Measurements from ENCODE around the gene DEXI.

Gene DEXI

DNA sequence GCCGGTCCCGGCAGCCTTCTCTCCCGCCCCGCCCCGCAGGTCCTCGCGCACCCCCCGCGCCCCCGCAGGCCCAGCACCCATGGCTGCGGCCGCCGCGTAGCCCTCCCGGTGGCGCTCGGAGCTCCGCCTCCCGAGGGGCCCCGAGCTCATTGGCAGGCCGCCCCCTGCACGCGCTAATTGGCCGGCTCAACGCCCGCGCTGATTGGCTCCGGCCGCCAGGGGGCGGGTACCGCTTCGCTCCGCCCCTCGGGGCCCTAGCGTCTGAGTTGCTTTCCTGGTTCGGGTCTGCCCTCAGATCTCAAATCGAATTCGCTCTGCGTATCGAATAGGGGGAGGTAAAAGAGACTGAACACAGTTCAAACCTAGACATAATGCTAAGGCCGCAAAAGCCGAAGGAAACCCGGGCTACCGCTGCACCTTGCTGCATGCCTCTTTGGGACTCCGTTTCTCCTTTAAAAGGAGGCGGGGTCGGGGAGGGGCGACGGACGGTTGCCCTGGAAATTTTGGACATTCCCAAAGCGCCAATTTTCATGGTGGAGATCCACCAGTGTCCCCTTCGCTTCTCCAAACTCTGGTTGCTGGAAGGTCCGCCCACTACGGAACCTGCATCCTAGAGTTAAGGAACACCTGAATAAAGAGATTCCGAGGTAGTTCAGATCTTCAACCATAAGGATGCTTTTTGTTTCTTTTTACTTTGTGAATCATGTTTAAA lies at the start of gene DEXI:
DEXI (minus strand) TSS at position 117 of the 712 bp plus-strand sequence. CDS start 463 bp downstream, outside the sequence.
- DNase-seq: peak; percentile 96

DNA sequence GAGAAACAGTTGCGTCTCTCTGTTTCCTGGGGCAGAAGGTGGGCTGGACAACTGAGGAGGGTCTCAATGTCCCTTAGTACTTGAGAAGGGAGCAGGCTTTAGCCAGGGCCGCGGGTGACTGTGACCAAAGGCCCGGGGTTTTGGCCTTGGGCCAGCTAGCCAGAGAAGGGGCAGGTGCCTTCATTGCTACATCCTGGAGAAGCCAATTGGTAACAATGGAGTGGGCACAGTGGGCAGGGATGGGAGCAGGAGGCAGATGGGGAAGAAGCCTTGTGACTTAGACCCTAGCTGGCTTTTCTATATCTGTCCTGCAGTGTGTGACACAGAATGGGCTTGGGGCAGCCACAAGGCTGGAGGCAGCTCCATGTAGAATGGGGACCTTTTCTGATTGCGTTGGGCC lies 48.1 kb upstream of the DEXI start:
- DNase-seq: no peak

GRCh38 chr16:10989559-10989958 lies 47.3 kb upstream of the DEXI start:
- DNase-seq: no peak

GRCh38 chr16:10988879-10989278 lies 46.6 kb upstream of the DEXI start:
- DNase-seq: no peak

DNA sequence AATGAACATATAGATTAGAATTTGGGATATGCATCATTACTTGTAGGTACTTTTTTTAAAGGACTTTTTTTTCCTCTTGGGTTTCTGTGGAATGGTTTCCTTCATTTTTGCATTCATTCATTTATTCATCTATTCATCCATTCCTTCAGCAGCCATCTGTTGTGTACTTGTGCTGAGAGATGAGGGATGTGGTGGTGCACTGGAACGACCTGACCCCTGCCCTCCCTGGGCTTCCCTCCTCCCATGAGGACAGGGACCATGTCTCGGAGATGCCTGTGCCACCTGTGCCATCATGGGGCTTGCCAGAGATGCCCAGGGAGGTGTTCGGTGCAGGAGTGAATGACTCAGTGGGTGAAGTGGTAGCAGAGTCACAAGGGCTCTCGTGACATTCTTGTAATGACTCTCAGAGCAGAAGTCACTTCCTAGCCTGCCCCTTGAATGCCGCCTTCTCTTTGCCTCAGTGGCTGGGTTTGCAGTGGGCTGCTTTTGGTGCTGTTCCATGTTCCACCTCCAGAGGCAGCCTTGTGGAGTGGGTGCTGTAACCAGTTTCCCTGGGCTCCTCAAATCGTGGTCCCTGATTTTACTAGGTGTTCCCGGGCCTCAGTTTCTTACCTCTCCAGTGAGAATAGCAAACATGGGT lies 46.0 kb upstream of the DEXI start:
- peak; percentile 38 for DNase-seq

GRCh38 chr16:10987361-10988163 lies 45.3 kb upstream of the DEXI start:
- DNase-seq: peak; percentile 28

DNA sequence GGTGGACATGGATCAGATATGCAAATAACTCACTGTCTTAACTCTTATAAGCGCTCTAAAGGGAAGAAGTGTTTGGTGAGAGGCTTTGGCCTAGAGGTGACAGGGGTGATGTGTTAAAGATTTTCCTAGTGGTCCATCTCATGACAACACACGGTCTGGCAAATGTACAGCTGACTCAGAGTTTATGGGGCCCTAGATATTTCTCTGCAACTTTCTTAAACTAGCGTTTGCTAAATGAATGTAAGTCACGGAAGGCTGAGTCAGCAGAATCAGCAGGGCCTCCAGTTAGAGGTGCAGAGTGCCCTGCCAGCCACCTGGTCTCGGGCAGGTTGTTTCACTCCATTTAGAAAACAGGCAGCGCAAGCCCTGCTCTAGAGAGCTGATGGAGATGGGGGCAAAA lies 42.2 kb upstream of the DEXI start:
- DNase-seq: no peak

DNA sequence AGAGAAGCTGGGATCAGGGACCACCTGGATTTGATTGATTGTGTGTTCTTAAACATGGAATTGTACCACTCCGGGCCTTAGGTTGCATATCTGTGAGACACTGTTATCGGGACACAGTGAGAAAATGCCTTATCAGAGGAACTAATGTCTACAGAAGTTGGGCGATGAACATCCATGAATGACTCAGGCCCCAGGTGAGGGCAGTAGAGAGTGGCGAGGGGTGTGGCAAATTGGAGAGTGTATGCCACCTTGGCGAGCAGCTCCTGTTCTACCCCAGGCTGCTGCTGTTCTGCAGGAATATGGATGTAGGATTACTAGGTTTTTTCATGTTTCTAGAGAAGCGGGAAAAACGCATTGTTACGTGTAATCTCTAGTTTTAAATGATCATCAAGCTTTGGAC lies 40.9 kb upstream of the DEXI start:
- no peak for DNase-seq

DNA sequence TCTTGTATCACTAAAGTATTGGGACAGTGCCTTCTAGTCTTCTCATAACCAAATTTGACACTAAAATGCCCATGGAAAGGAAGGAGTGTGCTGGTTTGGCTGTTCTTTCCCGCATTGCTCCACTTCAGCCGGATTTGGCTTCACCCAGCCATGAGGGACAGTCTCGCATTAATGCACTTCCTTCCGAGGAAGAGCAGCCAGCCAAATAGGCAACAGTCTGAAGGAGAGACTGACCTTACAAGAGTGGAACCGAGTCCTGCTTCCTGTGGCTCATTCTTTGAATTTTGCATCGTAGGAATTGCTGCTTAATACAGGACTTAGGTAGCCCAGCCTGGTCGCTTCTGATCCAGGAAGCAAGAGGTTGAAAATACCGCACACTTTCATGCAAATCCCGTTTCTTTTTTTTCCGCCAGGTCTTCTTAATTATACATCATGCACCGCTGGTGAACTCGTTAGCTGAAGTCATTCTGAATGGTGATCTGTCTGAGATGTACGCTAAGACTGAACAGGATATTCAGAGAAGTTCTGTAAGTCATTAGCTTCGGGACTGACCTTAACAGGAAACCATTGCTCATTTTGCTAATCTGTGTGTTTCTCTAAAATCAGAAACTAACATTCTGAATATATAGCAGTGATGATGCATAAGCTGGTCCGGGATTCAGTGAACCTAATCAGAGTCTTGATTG lies 40.3 kb upstream of the DEXI start:
- no peak for DNase-seq

GRCh38 chr16:10981697-10982216 lies 39.5 kb upstream of the DEXI start:
- DNase-seq: peak; percentile 72

DNA sequence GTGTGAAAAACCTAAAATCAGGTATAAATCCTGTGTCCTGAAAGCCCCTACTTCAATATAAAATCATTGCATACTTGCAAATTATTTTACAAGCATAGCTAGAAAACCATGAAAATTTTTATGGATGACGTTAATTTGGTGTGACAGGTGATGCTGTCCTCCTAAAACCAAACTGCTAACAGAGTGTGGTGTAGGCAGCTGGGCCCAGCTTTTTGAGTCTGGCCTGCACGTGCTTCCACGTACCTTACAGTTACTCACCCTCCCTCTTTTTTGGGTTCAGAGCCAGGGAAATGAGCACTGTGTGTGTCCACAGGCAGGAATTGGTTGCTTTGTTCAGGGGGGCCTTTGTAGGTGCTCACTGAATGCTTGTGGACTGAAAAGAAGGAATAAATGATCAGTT lies 38.5 kb upstream of the DEXI start:
- DNase-seq: no peak

- DNase-seq: no peak
Measured at GRCh38 chr16:10979717-10980601, 37.7 kb upstream of the DEXI start.

DNA sequence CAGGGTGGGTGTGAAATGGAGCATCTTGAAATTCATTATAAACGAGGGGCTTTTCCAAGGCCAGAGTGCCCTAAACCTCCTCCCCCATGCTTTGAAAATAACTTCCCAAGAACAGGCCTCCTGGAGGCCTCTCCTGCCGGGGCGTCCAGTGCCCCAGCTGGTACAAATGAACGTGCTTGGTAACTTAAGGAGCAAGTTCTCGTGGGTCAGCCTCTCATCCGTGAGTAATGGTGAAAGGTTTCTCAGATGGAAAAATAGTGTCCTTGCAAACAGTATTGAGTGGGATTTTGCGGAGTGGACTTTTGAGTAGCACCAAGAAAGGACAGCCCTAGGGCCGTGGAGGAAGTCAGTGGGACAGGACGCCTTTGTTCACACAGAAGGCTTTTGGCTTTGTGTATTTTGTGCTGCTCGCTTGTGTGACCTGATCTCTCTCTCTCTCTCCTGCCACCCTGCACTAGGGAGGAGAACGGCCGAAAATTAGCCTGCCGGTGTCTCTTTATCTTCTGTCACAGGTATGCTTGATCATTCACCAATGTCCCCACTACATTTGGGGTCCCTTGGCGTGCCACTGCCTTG lies 36.7 kb upstream of the DEXI start:
- no peak for DNase-seq

DNA sequence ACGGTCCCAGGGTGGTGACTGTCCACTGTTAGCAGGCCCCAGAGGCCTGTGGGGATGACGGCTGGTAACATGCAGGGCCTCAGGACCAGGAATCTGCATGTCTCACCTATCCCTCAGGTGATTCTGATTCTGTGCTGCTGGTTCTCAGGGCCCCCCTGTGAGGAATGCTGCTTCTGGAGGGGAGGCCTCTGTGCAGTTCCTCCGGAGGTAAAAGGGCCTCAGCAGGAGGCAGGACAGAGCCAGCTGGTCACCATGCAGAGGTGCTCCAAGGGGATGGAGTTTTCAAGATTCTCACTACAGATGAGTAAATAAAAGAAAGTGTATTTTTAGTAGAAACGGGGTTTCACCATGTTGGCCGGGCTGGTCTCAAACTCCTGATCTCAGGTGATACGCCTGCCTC lies 35.9 kb upstream of the DEXI start:
- DNase-seq: no peak

GRCh38 chr16:10976634-10977033 lies 34.4 kb upstream of the DEXI start:
- DNase-seq: no peak

DNA sequence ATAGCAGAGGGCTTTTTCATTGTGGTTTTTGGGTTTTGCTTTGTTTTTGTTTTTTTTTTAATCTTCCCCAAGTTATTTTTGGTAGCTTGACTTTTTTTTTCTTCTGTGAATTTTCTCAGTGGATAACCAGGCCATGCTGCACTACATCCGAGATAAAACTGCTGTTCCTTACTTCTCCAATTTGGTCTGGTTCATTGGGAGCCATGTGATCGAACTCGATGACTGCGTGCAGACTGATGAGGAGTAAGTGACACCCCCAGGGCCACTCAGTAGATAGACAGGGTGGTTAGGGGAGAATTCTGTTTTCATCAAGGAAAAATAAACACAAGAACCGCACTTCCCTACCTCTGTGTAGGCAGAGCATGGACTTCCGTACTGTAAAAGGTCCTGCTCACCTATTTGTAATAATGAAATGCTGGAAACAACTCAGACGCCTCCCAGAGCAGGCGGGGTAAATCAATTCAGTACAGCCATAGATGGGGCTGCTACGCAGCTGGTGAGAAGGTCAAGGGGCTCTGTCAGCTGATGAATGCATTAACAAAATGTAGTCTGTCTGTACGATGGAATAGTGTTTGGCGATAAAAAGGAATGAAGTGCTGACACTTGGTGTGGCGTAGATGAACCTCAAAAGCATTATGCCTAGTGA lies 30.7 kb upstream of the DEXI start:
- peak; percentile 60 for DNase-seq

GRCh38 chr16:10972108-10972818 lies 30.0 kb upstream of the DEXI start:
- peak; percentile 93 for DNase-seq

DNA sequence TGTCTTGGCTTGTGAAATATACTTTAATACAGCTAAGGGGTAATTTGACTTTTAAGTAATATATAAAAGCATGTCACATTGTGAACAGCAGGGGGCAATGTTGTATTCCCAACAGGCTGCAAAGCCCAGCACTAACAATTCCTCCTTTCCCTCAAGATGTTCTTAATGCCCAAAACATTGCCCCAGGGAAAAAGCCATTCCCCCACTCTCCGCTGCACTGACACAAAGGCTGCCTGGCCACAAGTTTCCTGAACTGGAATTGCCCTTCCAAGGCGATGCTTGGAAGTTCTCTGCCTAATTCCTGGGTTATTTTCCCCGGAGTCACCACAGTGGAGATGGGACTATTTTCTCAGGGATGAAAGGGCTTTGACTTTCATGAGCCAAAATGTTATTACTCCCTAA lies 29.3 kb upstream of the DEXI start:
- peak; percentile 86 for DNase-seq

GRCh38 chr16:10970065-10970464 lies 27.8 kb upstream of the DEXI start:
- DNase-seq: no peak

- DNase-seq: no peak
Measured at GRCh38 chr16:10969615-10970014, 27.3 kb upstream of the DEXI start.

All from hematopoietic multipotent progenitor cell treated with erythropoietin and hydrocortisone succinate and interleukin-3 and kit ligand, for 6 days (in vitro differentiated cells).